H4 (cell line): ENCODE data around the gene OR8S1. TPM values are rescaled to one million over a fixed set of nuclear protein-coding genes. Genes with fewer than 3 reads are reported as not detected.
A peak's percentile ranks its signal among the peaks of the same experiment; 100 is the strongest.
"Not testable (repeated sequence)": the region's sequence is repeated elsewhere in the genome, so short reads cannot be mapped to it uniquely, and the experiment has no call there.

ENCODE experiments used
- DNase-seq: peaks from one replicate; pipeline ENCODE4 v3.0.0-alpha.2; 2015; ENCODE audit warnings: low spot score
- total RNA-seq: library from RNA; depleted of rRNA; stranded (reverse); fragments of >200 nt; shearing (Covaris generic); gene quantifications from 2 replicates; pipeline ENCODE4 v1.2.3, GENCODE V29; 2014; rRNA removed

The OR8S1 gene, protein sequence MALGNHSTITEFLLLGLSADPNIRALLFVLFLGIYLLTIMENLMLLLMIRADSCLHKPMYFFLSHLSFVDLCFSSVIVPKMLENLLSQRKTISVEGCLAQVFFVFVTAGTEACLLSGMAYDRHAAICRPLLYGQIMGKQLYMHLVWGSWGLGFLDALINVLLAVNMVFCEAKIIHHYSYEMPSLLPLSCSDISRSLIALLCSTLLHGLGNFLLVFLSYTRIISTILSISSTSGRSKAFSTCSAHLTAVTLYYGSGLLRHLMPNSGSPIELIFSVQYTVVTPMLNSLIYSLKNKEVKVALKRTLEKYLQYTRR
- total RNA-seq = not detected in 2 replicates

DNA sequence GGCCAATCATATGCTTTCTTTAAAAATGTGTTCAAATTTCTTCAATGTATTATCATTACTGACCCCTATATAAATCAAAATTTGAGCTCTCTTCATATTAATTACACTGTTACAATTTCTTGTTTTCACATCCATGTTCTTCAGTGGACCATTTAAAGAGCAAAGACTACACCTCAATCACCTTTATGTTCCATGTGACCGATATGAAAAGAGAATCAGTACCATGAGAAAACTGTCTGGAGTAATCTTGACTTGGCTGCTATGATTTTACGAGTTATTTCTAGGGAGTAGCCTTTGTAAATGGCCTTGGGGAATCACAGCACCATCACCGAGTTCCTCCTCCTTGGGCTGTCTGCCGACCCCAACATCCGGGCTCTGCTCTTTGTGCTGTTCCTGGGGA, at the start of gene OR8S1:
Gene OR8S1, plus strand, starts transcription at position 301 of the 400 bp plus-strand sequence. Its CDS starts 0 bp downstream, at position 301.
- no peak for DNase-seq

DNA sequence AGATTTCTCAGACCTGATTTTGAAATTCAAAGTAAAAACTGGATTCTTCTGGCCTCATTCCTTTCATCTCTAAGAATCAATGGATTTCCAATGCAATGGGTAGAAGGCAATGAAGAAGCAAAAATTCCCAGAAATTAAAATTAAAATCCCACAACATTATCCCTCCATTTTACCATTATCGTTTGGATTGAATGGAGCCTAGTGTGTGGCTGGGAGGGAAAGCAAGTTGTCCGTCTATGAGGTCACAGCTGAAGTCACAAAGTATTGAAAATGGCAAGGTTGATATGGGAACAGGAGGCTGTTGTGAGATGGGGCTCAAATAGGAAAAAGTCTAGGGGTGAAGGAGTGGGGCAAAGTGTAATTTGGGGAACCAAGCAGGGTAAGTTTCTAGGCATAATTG, 43.2 kb upstream of the OR8S1 start, which contains the start of gene C12orf54:
Gene C12orf54, plus strand, starts transcription at position 301 of the 400 bp plus-strand sequence. CDS start 799 bp downstream, outside the sequence.
- DNase-seq = no peak

DNA sequence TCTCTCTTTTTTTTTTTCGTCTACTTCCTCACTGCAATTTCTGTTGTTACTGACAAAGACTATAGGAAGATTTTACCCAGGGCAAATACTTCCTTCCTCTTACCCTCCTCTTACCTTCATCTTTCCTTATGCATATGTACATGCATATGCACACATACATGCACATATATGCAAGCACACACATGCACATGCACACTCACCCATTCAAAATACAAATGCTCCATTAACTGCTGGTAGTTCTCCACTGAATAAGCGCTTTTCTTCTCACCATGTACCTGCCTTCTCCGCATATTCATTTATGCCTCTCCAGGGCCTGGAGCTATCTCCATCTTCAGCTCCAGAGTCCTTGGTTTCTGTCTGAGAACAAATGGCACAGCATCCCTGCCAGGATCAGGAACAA, 42.5 kb upstream of the OR8S1 start:
- DNase-seq = no peak

DNA sequence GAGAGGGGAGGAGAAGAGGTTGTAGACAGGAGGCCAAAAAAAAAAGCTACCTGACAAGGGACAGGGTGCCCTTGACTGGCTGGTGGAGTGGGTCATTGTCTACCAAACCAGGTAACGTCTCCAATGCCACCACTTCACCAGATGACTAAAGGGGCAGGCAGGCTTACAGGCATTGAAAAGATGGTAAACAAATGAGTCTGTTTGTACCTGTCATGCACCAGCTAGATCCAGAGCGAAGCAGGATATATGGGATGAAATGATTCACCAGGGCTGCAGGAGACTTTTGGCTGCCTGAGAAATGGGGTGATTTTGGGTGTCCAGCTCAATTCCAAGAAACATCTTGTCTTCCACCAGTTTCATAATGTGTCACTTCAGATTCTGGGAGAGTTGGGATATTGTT, 39.2 kb upstream of the OR8S1 start:
- no peak for DNase-seq

DNA sequence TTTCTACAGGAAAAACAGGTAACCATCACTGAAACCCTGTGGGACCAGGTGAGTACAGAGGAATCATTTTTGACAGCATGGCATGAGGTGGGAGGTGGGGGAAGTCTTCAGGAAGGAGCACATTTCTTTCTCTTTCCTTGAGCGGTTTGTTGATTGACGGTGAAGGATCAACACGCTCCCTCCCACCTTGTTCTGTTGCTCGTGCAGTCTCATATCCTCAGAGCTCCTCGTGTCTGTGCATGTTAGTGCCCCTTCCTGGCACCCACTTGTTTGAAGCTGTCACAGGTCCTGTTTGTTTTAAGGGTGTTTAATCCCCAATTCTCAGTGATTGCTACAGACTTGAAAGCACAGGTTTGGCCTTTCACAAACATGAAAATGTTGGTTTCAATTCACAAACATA, 38.8 kb upstream of the OR8S1 start:
- DNase-seq = no peak

DNA sequence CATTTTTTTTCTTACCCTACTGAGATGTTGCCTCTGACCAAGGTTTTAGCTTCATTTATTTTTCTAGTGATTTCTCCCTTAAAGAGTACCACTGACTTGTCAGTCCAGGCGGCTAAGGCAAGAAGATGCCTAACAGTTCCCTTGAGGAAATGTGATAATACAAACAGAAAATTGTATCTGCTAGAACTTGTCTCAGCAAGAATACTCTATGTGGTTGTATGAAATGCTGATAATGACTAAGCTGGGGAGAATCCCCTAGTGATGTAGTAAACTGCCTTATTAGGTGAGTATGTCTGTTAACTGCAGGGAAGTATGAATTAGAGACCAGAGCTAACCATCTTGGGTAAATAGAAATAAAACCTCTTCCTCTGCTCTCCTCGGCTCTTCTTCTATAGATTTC, 36.4 kb upstream of the OR8S1 start:
- no peak for DNase-seq

DNA sequence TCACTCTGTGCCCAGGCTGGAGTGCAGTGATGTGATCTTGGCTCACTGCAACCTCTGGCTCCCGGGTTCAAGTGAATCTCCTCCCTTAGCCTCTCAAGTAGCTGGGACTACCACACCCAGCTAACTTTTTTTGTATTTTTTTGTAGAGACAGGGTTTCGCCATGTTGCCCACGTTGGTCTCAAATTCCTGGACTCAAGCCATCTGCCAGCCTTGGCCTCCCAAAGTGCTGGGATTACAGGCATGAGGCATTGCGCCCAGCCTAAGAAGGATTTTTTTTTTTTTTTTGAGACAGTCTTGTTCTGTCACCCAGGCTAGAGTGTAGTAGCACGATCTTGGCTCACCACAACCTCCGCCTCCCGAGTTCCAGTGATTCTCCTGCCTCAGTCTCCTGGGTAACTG, 36.0 kb upstream of the OR8S1 start:
- DNase-seq = not testable (repeated sequence)

DNA sequence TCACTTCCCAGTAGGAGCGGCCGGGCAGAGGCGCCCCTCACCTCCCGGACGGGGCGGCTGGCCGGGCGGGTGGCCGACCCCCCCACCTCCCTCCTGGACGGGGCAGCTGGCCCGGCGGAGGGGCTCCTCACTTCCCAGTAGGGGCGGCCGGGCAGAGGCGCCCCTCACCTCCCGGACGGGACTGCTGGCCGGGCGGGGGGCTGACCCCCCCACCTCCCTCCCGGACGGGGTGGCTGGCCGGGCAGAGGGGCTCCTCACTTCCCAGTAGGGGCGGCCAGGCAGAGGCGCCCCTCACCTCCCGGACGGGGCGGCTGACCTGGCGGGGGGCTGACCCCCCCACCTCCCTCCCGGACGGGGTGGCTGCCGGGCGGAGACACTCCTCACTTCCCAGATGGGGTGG, 25.2 kb upstream of the OR8S1 start:
- DNase-seq = not testable (repeated sequence)

DNA sequence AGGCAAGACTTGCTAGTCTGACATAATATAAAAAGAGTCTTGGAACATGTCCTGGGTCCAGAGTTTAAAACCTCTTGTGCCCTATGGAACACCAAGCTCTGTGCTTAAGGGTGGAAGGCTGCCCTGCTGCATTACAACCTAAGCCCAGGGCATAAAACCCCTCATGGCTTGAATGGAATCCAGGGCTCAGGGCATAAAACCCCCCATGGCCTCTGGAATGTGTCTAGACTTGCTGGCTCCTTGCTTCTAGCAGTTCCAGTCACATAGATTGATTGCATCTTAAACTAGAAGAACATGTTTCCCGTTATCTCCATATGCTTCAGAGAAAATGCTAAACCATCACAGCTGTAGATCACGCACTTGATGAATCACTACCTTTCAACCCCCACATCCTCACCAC, 18.6 kb upstream of the OR8S1 start:
- not testable (repeated sequence) for DNase-seq

DNA sequence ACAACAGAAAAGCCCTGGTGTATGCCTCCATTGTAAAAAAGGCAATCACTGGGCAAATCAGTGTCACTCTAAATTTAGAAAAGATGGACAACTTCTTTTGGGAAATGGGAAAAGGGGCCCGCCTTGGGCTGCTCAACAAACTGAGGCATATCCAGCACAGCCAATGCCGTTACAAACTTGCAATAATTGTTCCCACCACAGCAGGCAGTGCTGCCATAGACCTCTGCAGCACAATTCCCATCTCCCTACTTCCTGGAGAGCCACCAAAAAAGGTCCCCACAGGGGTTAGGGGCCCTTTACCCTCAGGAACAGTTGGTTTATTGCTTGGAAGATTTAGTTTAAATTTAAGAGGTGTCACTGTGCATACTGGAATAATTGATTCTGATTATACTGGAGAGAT, 16.4 kb upstream of the OR8S1 start:
- DNase-seq = no peak

DNA sequence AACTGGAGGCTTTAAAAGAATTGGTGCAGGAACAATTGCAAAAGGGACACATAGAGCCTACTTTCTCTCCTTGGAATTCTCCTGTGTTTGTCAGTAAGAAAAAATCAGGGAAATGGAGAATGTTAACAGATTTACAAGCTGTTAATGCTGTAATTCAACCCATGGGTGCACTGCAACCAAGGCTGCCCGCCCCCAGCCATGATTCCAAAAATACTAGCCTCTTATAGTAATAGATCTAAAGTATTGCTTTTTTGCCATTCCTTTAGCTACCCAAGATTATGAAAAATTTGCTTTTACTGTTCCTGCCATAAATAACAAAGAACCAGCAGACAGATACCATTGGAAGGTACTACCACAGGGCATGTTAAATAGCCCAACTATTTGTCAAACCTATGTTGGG, 15.3 kb upstream of the OR8S1 start:
- no peak for DNase-seq

DNA sequence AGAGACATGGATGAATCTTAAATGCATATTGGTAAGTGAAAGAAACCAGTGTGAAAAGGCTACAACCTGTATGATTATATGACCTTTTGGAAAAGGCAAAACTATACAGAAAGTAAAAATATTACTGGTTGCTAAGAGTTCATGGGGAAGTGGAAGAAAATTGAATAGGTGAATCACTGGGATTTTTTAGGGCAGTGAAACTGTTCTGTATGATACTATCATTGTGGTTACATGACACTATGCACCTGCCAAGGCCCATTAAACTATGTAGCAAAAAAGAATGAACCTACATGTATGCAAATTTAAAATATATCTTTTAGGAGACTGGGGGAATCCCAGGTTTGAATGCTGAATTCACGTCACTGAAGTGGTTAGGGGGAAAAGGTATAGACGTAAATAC, 12.6 kb upstream of the OR8S1 start:
- no peak for DNase-seq

DNA sequence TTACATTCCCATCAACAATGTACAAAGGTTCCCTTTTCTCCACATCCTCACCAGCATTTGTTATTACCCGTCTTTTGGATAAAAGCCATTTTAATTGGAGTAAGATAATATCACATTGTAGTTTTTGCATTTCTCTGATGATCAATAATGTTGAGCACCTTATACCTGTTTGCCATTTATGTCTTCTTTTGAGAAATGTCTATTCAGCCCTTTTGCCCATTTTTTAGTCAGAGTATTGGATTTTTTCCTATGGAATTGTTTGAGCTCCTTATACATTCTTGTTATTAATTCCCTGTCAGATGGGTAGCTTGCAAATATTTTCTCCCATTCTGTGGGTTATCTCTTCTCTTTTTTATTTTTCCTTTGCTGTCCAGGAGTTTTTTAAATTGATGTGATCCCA, 10.7 kb upstream of the OR8S1 start:
- DNase-seq = no peak

DNA sequence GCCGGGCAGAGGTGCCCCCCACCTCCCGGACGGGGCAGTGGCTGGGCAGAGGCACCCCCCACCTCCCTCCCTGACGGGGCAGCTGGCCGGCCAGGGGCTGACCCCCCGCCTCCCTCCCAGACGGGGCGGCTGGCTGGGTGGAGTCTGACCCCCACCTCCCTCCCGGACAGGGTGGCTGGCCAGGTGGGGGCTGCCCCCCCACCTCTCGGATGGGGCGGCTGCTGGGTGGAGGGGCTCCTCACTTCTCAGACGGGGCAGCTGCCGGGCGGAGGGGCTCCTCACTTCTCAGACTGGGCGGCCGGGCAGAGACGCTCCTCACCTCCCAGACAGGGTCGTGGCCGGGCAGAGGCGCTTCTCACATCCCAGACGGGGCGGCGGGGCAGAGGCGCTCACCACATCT, 5.1 kb upstream of the OR8S1 start:
- DNase-seq = not testable (repeated sequence)

DNA sequence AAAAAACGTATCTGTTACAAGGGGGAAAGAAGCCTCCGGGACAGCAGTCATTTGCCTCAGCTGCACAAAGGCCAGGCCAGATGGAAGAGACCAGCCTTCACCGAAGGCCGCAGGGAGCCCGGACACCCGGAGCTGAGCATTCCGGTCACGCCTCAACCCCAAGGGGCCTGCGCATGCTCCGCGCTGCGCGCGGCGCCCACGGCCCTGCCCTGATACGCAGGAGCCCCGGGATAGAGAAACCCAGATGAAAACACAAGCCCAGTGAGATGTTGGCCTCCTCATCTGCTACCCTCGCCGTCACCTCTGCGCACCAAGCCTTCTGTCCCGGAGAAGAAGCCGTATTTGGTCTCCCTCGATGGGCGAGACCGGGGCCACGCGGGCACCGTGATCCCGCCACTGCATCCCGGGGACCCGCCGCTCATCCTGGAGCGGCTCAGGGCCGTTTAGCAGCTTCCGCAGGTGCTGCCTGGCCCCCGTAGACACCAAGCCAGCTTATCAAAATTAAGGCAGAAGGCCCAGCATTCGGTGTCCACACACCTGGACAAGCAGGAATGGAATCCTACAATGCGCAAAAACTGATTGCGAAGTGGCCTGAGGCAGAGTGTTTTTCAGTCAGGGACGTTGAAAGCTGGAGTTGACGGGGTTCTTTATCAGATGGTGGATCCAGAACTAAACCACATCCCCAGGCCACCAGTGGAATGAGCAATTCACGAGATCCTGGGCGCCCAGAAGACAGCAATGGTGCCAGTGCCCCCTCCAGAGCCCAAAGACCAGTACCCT, 2.6 kb downstream of the OR8S1 start:
- DNase-seq = no peak

DNA sequence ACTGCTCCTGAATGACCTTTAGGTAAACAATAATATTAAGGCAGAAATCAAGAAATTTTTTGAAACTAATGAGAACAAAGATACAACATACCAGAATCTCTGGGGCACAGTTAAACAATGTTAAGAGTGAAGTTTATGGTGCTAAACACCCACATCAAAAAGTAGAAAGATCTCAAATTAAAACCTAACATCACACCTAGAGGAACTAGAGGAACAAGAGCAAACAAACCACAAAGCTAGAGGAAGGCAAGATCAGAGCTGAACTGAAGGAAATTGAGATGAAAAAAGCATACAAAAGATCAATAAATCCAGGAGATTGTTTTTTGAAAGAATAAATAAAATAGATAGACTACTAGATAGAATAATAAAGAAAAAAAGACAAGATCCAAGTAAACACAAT, 7.2 kb downstream of the OR8S1 start:
- DNase-seq = no peak

DNA sequence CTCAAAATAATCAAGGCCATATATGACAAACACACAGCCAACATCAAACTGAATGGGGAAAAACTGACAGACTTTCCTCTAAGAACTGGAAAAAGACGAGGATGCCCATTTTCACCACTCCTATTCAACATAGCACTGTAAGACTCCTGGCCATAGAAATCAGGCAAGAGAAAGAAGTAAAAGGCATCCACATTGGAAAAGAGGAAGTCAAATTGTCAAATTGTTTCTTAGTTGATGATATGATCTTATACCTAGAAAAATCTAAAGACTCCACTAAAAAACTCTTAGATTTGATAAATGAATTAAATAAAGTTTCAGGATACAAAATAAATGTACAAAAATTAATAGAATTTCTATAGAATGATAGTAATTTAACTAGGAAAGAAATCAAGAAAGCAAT, 11.2 kb downstream of the OR8S1 start:
- no peak for DNase-seq

DNA sequence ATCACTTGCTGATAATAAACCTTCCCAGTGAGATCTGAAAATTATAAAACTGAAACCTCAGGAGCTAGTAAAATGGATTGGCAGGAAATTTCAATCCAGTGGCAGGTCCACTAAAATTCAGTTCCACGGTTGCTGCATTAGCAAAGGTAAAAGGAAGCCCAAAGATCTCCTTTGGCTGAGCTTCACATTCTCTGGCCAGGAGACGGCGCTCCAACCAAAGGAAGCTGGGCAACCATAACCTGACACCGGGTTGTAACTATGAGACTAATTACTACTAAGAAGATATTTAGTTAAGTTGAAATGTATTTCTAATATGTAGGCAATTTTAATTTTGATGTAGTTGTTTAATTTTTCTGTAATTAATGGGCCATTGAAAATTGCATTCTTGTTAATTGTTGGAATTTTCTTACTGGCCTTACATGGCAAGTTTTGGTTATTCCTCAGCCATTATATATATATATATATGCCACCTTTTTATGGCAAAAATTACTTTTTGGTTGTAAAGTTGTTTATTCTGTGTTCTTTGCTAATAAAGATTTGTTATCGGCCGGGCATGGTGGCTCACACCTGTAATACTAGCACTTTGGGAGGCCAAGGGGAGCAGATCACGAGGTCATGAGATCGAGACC, 17.0 kb downstream of the OR8S1 start:
- peak; percentile 11 for DNase-seq

DNA sequence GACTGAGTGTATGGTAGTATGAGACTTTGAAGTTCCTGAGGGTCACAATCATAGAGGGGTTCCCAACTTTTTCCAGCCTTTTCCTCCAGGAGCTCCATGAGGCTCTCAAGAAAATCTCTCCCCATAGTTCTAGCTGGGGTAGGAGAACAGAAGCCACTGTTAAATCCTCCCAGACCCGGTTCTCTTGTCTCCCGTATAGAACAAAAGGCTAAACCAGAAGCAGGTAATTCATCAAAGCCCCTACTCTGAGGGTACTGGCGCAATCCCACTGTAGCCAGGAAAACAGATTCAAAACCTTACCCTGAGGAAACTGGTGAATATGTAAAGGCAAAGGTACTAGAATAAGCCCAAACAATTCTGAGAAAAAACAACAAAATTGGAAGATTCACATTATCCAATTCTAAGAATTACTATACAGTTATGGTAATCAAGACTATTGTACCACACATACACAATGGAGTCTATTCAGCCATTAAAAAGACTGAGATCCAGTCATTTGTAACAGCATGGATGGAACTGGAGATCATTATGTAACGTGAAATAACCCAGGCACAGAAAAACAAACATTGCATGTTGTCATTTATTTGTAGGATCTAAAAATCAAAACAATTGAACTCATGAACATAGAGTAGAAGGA, 20.5 kb downstream of the OR8S1 start:
- DNase-seq = no peak

DNA sequence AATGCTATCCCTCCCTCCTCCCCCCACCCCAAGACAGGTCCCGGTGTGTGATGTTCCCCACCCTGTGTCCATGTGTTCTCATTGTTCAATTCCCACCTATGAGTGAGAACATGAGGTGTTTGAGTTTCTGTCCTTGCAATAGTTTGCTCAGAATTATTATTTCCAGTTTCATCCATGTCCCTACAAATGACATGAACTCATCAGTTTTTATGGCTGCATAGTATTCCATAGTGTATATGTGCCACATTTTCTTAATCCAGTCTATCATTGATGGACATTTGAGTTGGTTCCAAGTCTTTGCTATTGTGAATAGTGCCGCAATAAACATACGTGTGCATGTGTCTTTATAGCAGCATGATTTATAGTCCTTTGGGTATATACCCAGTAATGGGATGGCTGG, 21.6 kb downstream of the OR8S1 start:
- not testable (repeated sequence) for DNase-seq

DNA sequence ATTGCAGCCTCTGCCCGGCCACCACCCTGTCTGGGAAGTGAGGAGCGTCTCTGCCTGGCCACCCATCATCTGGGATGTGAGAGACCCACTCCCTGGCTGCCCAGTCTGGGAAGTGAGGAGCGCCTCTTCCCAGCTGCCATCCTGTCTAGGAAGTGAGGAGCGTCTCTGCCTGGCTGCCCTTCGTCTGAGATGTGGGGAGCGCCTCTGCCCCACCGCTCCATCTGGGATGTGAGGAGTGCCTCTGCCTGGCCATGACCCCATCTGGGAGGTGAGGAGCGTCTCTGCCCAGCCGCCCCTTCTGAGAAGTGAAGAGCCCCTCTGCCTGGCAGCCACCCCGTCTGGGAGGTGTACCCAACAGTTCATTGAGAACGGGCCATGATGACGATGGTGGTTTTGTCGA, 26.2 kb downstream of the OR8S1 start:
- DNase-seq = not testable (repeated sequence)

DNA sequence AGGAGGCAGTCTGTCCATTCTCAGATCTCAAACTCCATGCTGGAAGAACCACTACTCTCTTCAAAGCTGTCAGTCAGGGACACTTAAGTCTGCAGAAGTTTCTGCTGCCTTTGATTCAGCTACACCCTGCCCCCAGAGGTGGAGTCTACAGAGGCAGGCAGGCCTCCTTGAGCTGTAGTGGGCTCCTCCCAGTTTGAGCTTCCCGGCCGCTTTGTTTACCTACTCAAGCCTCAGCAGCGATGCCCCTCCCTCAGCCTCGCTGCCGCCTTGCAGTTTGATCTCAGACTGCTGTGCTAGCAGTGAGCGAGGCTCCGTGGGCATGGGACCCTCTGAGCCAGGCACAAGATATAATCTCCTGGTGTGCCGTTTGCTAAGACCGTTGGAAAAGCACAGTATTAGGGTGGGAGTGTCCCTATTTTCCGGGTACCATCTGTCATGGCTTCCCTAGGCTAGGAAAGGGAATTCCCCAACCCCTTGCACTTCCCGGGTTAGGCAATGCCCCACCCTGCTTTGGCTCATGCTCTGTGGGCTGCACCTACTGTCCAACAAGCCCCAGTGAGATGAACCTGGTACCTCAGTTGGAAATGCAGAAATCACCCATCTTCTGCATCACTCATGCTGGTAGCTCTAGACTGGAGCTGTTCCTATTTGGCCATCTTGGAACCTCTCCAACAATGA, 28.4 kb downstream of the OR8S1 start:
- DNase-seq = peak; percentile 18
